GM12864 (cell line): ENCODE data around the gene GSK3A.

ENCODE experiments used
- DNase-seq: peaks from one replicate; pipeline ENCODE4 v3.0.0-alpha.2; 2011; ENCODE audit warnings: low read depth
- H3K4me3 ChIP-seq: 2 replicates; pipeline ENCODE4 v1.5.1; 2011; ENCODE audit warnings: mild to moderate bottlenecking, low read depth, low read length, control low read depth
- CTCF ChIP-seq: IDR thresholded peaks from 2 replicates; pipeline ENCODE4 v1.5.1; 2011; ENCODE audit warnings: low read depth, mild to moderate bottlenecking, moderate library complexity, low read length, control low read depth, inconsistent platforms; ENCODE audit errors: missing control alignments

Gene GSK3A

GRCh38 chr19:42284591-42285341, 42.4 kb upstream of the GSK3A start:
- no peak for TF ChIP-seq CTCF
- peak overlapping the region; percentile 70 for H3K4me3 ChIP-seq
- DNase-seq: no peak

- peak overlapping the region; percentile 52; the same call in 1 of the 2 replicates for H3K4me3 ChIP-seq
- no peak for DNase-seq
- no peak for TF ChIP-seq CTCF
These were observed 41.7 kb upstream of the GSK3A start for GRCh38 chr19:42284066-42284501.

DNA sequence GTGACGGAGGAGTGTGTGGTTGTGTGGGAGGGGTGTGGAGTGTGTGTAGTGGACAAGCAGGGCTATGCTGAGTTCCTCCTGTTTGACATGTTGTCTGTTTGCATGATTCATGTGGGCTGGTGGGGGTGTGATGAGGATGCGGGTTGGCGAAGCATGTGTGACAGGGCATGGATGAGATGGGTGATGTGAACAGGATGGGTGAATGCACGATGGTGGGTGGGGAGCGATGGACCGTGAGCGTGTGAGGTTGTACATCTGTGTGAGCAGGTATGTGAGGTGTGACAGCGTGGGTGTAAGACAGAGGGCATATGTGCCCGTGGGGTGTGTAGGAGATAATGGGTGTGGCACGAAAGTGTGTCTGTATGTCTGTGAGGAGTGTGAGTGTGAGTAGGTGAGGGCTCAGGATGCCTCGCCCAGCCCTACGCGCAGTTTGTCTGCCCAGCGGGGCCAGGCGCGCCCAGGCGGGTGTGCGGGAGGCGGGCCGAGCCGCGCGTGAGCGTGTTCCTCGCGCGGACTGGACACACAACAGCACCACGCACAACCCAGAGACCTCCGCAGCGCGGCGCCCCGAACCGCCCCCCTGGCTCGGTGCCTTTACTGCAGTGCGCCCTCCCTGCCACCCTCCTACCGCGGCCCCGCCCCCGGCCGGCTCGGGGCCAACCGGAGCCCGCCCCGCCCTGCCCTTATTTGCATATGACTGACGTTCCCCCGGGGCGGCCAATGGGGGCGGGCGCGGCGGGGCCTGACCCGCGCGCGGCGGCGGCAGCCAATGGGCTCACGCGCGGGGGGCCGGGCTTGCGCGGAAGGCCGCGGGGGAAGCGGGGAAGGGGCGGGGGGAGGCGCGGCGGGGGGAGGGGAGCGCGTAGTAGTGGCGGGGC, 41.0 kb upstream of the GSK3A start:
- H3K4me3 ChIP-seq: peak overlapping the region; percentile 64
- no peak for DNase-seq
- no peak for TF ChIP-seq CTCF

GRCh38 chr19:42282819-42283187, 40.4 kb upstream of the GSK3A start:
- no peak for DNase-seq
- TF ChIP-seq CTCF: no peak
- peak overlapping the region; percentile 64; the same call in 1 of the 2 replicates for H3K4me3 ChIP-seq

DNA sequence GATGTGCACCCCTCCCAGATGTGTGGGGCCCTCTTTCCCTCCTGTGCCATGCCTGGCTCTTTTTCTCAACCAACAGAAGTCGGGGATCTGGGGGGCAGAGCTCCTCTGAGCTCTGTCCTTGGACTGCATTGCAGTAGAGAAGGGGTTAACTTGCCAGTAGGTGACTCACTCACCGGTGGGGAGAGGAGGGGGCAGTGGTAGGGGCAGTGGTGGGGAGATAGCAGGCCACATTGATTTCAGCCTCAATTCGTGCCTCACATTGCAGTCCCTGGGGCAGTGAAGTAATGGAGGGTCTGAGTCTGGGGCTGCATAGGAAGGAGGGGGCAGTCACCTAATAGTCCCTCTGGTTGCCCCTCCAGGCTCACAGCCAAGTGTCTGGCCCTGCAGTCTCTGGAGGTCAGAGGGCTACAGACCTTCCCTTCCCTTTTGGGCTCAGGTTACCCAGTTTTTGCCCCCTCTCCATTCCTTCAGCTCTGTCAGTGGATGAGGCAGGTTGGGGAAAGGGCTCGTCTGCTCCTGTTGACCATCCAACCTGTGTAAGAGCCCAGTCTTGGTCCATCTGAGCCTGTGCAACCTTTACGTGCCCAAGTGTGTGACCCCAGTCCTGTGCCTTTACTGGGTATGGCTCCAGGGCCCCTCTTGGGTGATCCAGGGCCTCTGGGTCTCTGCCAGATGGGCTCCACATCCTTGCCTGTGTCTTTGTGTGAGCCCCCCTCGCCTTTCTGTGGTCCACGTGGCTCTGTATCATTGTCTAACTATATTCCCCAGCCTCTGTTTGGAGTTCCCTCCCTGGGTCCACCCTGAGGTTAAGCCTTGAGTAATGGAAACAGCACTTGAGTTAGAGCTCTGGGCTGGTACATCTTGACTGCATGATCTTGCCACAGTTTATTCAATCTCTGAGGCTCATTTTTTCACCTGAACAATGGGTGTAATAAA, 39.7 kb upstream of the GSK3A start:
- TF ChIP-seq CTCF: no peak
- DNase-seq: no peak
- no peak overlapping the region; the same call in 1 of the 2 replicates for H3K4me3 ChIP-seq

DNA sequence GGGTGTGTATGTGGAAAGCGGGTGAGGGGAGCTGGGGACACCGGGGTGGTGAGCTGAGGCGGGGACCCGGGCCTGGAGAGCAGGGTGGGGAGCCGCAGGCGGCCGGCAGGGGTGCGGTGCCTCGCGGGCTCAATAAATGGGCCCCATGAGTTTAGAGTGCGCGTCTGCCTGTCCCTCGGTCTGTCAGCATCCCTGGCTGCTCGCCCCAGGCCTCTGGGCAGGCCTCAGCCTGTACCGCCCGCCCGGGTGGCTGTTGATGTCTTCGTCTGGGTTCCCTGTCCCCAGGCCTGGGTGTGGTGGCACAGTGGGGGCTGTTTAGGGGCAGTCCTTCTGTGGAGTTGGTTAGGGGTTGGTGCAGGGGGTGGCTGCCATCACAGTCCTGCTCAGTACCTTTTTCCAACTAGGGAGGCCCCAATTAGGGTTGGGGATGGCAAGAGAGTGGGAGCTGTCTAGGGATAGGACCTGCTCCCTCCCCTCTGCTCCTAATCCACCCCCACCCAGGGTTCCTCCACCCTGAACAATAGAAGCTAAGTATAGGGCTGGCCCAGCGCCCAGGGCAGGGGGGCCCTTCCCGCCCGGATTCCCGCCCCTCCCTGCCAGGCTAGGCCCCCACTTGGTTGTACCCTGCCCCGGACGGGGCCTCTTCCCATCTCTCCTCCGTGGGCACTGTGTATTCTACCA, 38.9 kb upstream of the GSK3A start:
- TF ChIP-seq CTCF: peak; percentile 17
- DNase-seq: no peak
- peak overlapping the region; percentile 59 for H3K4me3 ChIP-seq
